ENCODE data around the gene IQCM. TPM values are rescaled to one million over a fixed set of nuclear protein-coding genes. Genes with fewer than 3 reads are reported as not detected.

Gene IQCM
- total RNA-seq, 1 experiment from 2014 or later: not detected

DNA sequence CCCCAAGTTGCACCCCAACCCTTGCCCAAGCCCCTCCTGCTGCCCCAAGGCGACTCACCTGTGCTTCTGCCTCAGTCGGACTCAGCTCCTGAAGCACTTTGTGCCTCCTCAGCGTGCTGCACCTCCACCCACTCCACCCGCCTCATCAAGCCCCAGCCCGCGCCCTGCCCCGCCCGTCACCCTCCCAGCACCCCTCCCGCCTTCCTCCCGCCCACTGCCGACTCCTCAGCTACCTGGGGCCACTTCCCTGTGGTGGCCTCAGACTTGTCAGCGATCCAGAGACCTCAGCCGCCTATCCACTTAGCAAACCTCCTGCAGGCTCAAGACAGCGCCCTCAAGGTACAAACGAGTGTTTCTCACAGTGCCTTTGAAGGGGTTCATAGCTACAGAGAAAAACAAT lies 19.6 kb upstream of the IQCM start:
- no peaks in the 10 kb centered on the region for H3K27me3 ChIP-seq (replicated peaks; ENCODE audit: control insufficient read depth, insufficient read depth, low read length)
- no peak for DNase-seq
- intact Hi-C loops (cut with micrococcal nuclease; ENCODE audit: unreplicated experiment): no loop called here
- Mint-ChIP-seq H3K27me3 (ENCODE audit: insufficient read depth, unreplicated experiment) (no peaks in the 10 kb centered on the region), H3K4me1 (ENCODE audit: low read depth, unreplicated experiment) (no peaks in the 10 kb centered on the region), H3K27ac (ENCODE audit: unreplicated experiment) (no peak overlapping the region), H3K9me3 (ENCODE audit: unreplicated experiment) (no peaks in the 10 kb centered on the region), H3K4me3 (ENCODE audit: unreplicated experiment) (no peak overlapping the region), H3K36me3 (ENCODE audit: insufficient read depth, unreplicated experiment) (no peaks in the 10 kb centered on the region)
- H3K4me3 ChIP-seq (ENCODE audit: low read depth, low read length): no peak overlapping the region
- TF ChIP-seq, protein P1, sequence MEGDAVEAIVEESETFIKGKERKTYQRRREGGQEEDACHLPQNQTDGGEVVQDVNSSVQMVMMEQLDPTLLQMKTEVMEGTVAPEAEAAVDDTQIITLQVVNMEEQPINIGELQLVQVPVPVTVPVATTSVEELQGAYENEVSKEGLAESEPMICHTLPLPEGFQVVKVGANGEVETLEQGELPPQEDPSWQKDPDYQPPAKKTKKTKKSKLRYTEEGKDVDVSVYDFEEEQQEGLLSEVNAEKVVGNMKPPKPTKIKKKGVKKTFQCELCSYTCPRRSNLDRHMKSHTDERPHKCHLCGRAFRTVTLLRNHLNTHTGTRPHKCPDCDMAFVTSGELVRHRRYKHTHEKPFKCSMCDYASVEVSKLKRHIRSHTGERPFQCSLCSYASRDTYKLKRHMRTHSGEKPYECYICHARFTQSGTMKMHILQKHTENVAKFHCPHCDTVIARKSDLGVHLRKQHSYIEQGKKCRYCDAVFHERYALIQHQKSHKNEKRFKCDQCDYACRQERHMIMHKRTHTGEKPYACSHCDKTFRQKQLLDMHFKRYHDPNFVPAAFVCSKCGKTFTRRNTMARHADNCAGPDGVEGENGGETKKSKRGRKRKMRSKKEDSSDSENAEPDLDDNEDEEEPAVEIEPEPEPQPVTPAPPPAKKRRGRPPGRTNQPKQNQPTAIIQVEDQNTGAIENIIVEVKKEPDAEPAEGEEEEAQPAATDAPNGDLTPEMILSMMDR (IDR thresholded peaks at IDR 0.05; ENCODE audit: insufficient read depth in 1 of 2, low read depth in 1 of 2, low read length in 1 of 2, severe bottlenecking in 1 of 2, unreplicated experiment in 1 of 2): no peak
- H3K9me3 ChIP-seq: no peaks in the 10 kb centered on the region
- BruUV-seq (replicated peaks): no TSS peak
- H3K36me3 ChIP-seq (ENCODE audit: control insufficient read depth, insufficient read depth, low read length): no peaks in the 10 kb centered on the region
- ChIA-PET CTCF (no interaction called here), POLR2A (no interaction called here)
- H3K4me1 ChIP-seq: no peaks in the 10 kb centered on the region

DNA sequence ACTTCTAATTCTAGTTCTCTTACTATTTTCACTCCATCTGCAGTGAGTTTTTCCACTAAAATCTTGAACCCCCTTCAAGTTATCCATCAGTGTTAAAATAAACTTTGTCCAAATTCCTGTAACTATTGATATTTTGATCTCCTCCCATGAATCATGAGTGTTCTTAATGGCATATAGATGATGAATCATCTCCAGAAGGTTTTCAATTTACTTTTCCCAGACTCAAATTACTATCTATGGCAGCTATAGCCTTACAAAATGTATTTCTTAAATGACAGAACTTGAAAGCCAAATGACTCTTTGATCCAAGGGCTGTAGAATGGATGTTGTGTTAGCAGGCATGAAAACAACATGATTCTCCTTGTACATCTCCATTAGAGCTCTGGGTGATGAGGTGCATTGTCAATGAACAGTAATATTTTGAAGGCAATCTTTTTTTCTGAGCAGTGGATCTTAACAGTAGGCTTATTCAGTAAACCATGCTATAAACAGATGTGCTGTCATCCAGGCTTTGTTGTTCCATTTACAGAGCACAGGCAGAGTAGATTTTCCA lies 16.1 kb upstream of the IQCM start:
- intact Hi-C loops (cut with micrococcal nuclease; ENCODE audit: unreplicated experiment): no loop called here
- Mint-ChIP-seq H3K27me3 (ENCODE audit: insufficient read depth, unreplicated experiment) (no peaks in the 10 kb centered on the region), H3K36me3 (ENCODE audit: insufficient read depth, unreplicated experiment) (no peaks in the 10 kb centered on the region), H3K4me1 (ENCODE audit: low read depth, unreplicated experiment) (peaks cover 7% of the 10 kb centered on the region), H3K4me3 (ENCODE audit: unreplicated experiment) (no peak overlapping the region), H3K27ac (ENCODE audit: unreplicated experiment) (no peak overlapping the region), H3K9me3 (ENCODE audit: unreplicated experiment) (no peaks in the 10 kb centered on the region)
- H3K4me1 ChIP-seq: peaks cover 10% of the 10 kb centered on the region; the same call in 1 of the 2 replicates
- H3K27me3 ChIP-seq (replicated peaks; ENCODE audit: control insufficient read depth, insufficient read depth, low read length): no peaks in the 10 kb centered on the region
- no peaks in the 10 kb centered on the region for H3K9me3 ChIP-seq
- ChIA-PET CTCF (no interaction called here), POLR2A (no interaction called here)
- no peaks in the 10 kb centered on the region for H3K36me3 ChIP-seq (ENCODE audit: control insufficient read depth, insufficient read depth, low read length)
- no peak overlapping the region for H3K4me3 ChIP-seq (ENCODE audit: low read depth, low read length)
- TF ChIP-seq, protein P1 (IDR thresholded peaks at IDR 0.05; ENCODE audit: insufficient read depth in 1 of 2, low read depth in 1 of 2, low read length in 1 of 2, severe bottlenecking in 1 of 2, unreplicated experiment in 1 of 2): no peak
- no peak for DNase-seq
- no TSS peak for BruUV-seq (replicated peaks)

DNA sequence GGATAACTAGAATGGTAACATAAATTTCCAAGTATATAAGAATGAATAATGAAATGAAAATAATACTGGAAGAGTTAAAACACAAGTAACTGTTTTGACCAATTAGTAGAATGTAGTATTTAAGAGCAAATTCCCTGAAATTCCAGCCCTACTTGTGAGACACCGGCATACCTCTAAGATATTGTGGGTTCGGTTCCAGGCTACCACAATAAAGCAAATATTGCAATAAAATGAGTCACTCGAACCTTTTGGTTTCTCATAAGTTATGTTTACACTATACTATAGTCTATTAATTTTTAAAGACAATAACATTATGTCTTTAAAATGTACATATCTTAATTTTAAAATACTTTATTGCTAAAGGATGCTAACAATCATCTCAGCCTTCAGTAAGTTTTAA lies 15.2 kb upstream of the IQCM start:
- intact Hi-C loops (cut with micrococcal nuclease; ENCODE audit: unreplicated experiment): no loop called here
- no peaks in the 10 kb centered on the region for H3K27me3 Mint-ChIP-seq (ENCODE audit: insufficient read depth, unreplicated experiment)
- peaks cover 7% of the 10 kb centered on the region for H3K4me1 Mint-ChIP-seq (ENCODE audit: low read depth, unreplicated experiment)
- H3K9me3 Mint-ChIP-seq (ENCODE audit: unreplicated experiment): no peaks in the 10 kb centered on the region
- no TSS peak for BruUV-seq (replicated peaks)
- POLR2A ChIA-PET: no interaction called here
- H3K4me3 Mint-ChIP-seq (ENCODE audit: unreplicated experiment): no peak overlapping the region
- H3K27ac Mint-ChIP-seq (ENCODE audit: unreplicated experiment): no peak overlapping the region
- no peak for DNase-seq
- Histone ChIP-seq H3K9me3 (no peaks in the 10 kb centered on the region), H3K36me3 (ENCODE audit: control insufficient read depth, insufficient read depth, low read length) (no peaks in the 10 kb centered on the region), H3K4me1 (peaks cover 12% of the 10 kb centered on the region; the same call in 1 of the 2 replicates), H3K4me3 (ENCODE audit: low read depth, low read length) (no peak overlapping the region), H3K27me3 (replicated peaks; ENCODE audit: control insufficient read depth, insufficient read depth, low read length) (no peaks in the 10 kb centered on the region)
- TF ChIP-seq, protein P1 (IDR thresholded peaks at IDR 0.05; ENCODE audit: insufficient read depth in 1 of 2, low read depth in 1 of 2, low read length in 1 of 2, severe bottlenecking in 1 of 2, unreplicated experiment in 1 of 2): no peak
- CTCF ChIA-PET: no interaction called here
- H3K36me3 Mint-ChIP-seq (ENCODE audit: insufficient read depth, unreplicated experiment): no peaks in the 10 kb centered on the region

Measured in Caco-2 (cell line).